H7 (cell line): Measurements from ENCODE around the gene ELK1. TPM values are rescaled to one million over a fixed set of nuclear protein-coding genes. Genes with fewer than 3 reads are reported as not detected.

Experiments
- DNase-seq: peaks from one replicate; pipeline ENCODE4 v3.0.0; 2012
- H3K27me3 ChIP-seq: 2 replicates; pipeline ENCODE4 v1.6.0; 2011; ENCODE audit warnings: mild to moderate bottlenecking, low read length; ENCODE audit not compliant: control insufficient read depth, insufficient read depth
- H3K36me3 ChIP-seq: replicated peaks from 2 replicates; pipeline ENCODE4 v1.5.1; 2011; ENCODE audit warnings: low read length; ENCODE audit not compliant: control insufficient read depth, insufficient read depth
- H3K4me3 ChIP-seq: 2 replicates; pipeline ENCODE4 v1.5.1; 2011; ENCODE audit warnings: low read depth, mild to moderate bottlenecking, control low read depth, low read length, moderate library complexity; ENCODE audit not compliant: insufficient read depth
- total RNA-seq: library from RNA; depleted of rRNA; stranded (reverse); fragments of >200 nt; shearing (Covaris generic); gene quantifications from 2 replicates; pipeline ENCODE4 v1.2.3, GENCODE V29; 2014

The ELK1 gene
- total RNA-seq, 1 experiment from 2014 or later, result 33.8 TPM

- Histone ChIP-seq H3K27me3 (no peaks in the 10 kb centered on the region), H3K36me3 (peaks cover 6% of the 10 kb centered on the region), H3K4me3 (peak within 1 kb of the TSS; percentile 58)
- DNase-seq, result peak; percentile 82
Observed at GRCh38 chrX:47658684-47659420, 8.5 kb upstream of the ELK1 start, which contains the start of gene UXT. Gene UXT (minus strand): TSS chrX:47659180. CDS start chrX:47658927, 253 bp downstream.

DNA sequence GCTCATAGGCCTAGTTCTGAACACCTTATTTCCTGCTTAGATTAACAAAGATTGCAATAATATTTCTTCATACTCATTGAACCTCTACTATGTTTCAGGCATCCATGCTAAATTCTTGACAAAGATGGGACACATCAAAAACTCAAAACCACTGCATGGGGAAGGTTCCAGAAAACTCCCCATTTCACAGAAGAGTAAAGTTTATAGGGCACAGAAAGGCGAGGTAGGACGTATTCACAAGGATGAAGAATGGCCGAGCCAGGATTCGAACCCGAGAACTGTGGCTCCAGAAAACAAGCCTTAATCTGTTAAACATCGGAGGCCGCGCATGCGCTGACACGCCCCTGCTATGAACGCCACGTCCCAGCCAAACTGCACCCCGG, 7.9 kb upstream of the ELK1 start:
- peak overlapping the region; percentile 58 for H3K4me3 ChIP-seq
- DNase-seq, result no peak
- H3K27me3 ChIP-seq, result no peaks in the 10 kb centered on the region
- H3K36me3 ChIP-seq, result peaks cover 6% of the 10 kb centered on the region

- peaks cover 2% of the 10 kb centered on the region for H3K36me3 ChIP-seq
- H3K4me3 ChIP-seq, result peak overlapping the region; percentile 50
- no peaks in the 10 kb centered on the region for H3K27me3 ChIP-seq
- DNase-seq, result peak; percentile 46
Observed at GRCh38 chrX:47651043-47651905, 911 bp upstream of the ELK1 start.

- Histone ChIP-seq H3K36me3 (no peaks in the 10 kb centered on the region; the same call in 1 of the 2 replicates), H3K4me3 (peak overlapping the region; percentile 74), H3K27me3 (no peaks in the 10 kb centered on the region)
- no peak for DNase-seq
Observed at GRCh38 chrX:47649781-47650163, 591 bp downstream of the ELK1 start.

DNA sequence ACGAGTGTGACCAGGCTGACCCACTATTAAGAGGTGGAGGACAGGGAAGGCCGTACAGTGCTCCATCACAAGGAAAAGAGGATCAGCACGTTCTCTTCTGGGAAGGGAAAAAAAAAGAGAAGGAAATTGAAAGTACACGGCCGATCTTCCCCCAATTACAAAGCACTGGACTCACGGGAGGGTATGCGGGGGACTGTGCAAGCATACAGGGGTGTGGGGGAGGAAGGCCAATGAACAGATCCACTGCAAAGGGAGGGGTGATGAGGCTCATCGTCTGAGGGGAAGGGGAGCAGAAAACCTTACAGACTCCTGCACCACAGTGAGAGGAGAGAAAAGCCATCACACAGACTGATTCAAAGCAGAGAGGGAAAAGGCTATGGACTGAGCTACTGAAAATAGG, 1.1 kb downstream of the ELK1 start:
- no peak for DNase-seq
- Histone ChIP-seq H3K36me3 (no peaks in the 10 kb centered on the region; the same call in 1 of the 2 replicates), H3K4me3 (peak overlapping the region; percentile 74), H3K27me3 (no peaks in the 10 kb centered on the region)

DNA sequence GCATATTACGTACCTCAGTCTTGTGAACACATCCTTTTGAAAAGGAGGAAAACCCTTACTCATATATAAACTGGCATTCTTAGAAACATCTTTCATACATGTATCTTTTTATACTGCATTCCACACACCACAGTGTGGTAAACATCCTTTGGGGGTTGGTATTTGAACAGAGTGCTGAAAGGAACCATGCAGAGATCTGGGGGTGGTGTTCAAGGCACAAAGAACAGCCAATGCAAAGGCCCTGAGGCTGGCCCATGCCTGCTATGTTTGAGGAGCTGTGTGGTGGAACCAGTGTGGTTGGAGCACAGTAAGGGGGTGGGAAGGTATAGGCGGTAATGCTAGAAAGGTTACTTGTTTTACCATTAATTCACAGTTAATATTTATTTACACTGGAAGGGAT, 2.0 kb downstream of the ELK1 start:
- Histone ChIP-seq H3K4me3 (no peak overlapping the region), H3K36me3 (no peaks in the 10 kb centered on the region), H3K27me3 (no peaks in the 10 kb centered on the region)
- no peak for DNase-seq

GRCh38 chrX:47646636-47647035, 3.7 kb downstream of the ELK1 start:
- H3K27me3 ChIP-seq, result no peaks in the 10 kb centered on the region
- no peak for DNase-seq

DNA sequence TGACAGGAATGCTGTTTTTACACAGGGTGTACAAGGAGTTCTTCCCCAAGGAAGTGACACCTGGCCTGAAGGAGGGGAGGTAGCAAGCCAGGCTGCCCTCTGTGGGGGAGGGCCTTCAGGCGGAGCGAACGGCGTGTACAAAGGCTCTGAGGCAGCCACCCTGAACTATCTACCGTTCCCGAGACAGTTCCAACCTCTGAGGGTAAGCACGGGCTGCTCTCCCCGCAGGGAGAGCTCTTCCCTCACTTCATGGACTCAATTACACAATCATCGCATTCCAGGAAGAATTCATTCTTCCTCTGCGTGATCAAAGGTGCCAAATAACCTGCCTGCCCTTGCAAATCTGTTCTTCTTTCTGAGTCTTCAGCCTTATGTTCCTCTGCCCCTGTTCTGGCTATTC, 4.8 kb downstream of the ELK1 start:
- no peak for DNase-seq
- no peak overlapping the region for H3K4me3 ChIP-seq
- H3K36me3 ChIP-seq, result peaks cover 5% of the 10 kb centered on the region
- H3K27me3 ChIP-seq, result no peaks in the 10 kb centered on the region

More at GRCh38 chrX:47646636-47647035, 3.7 kb downstream of the ELK1 start:
- H3K4me3 ChIP-seq, result no peak overlapping the region
- H3K36me3 ChIP-seq, result no peaks in the 10 kb centered on the region

- peaks cover 5% of the 10 kb centered on the region for H3K36me3 ChIP-seq
- DNase-seq, result peak; percentile 81
- no peaks in the 10 kb centered on the region for H3K27me3 ChIP-seq
- no peak overlapping the region for H3K4me3 ChIP-seq
Observed at GRCh38 chrX:47644557-47645091, 5.7 kb downstream of the ELK1 start.

DNA sequence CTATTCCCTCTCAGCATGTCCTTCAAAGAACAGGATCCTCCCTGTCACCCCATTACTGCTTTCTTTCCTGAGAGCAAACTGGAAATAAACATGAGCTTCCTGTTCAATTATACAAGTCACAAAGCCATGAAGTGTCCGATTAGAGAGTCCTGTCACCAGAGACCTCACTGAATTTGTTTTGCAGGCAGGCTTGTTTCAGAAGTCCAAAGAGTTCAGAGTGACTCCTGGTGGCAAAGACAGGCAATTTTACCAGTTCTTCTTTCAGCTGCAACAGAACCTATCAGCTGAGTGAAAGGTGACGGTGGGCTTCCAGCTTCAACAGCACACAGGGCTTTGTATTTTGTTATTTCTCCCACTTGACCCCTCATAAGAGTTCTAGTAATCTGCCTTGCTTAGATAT, 6.4 kb downstream of the ELK1 start:
- Histone ChIP-seq H3K4me3 (no peak overlapping the region), H3K36me3 (peaks cover 5% of the 10 kb centered on the region), H3K27me3 (no peaks in the 10 kb centered on the region)
- DNase-seq, result peak; percentile 38

DNA sequence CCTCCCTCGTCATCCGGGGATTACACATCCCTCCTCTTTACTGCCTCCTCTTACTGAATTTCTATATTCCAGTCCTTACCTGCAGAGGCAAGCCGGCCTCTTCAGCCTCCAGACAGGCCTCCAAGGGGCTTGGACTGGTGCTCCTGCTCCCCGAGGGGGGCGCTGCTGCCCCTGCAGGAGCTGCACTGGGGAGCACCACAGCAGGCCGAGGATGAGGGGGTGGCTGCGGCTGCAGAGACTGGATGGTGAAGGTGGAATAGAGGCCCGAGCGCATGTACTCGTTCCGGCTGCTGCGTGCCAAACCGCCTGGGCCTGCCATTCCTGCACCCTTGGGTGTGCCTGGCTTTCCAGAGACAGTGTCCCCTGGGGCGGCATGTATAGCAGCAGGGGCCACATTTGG, 11.5 kb downstream of the ELK1 start:
- H3K27me3 ChIP-seq, result no peaks in the 10 kb centered on the region
- peaks cover 8% of the 10 kb centered on the region for H3K36me3 ChIP-seq
- no peak for DNase-seq
- no peak overlapping the region for H3K4me3 ChIP-seq

- DNase-seq, result peak; percentile 94
- H3K4me3 ChIP-seq, result peak overlapping the region; percentile 36
- H3K27me3 ChIP-seq, result no peaks in the 10 kb centered on the region
- H3K36me3 ChIP-seq, result peaks cover 8% of the 10 kb centered on the region
Observed at GRCh38 chrX:47637546-47638195, 12.7 kb downstream of the ELK1 start.

GRCh38 chrX:47634871-47635575, 15.3 kb downstream of the ELK1 start:
- DNase-seq, result no peak
- no peak overlapping the region for H3K4me3 ChIP-seq
- peaks cover 2% of the 10 kb centered on the region for H3K36me3 ChIP-seq
- H3K27me3 ChIP-seq, result no peaks in the 10 kb centered on the region
